Measurements from ENCODE around the gene ARHGAP24.

- no peak for TF ChIP-seq REST (IDR thresholded peaks at IDR 0.05; ENCODE audit: insufficient read depth in 1 of 2, low read depth in 2 of 2, low read length in 2 of 2)
- no peak for TF ChIP-seq POLR2AphosphoS5 (IDR thresholded peaks at IDR 0.05; ENCODE audit: low read depth, low read length)
Observed at GRCh38 chr4:85639946-85640345, 165.0 kb downstream of the ARHGAP24 start.
